OCI-LY7 (cell line): ENCODE results near the gene CD44.

Experiments used
- EZH2phosphoT487 ChIP-seq: fragments of 200-600 bp; sonication (generic); IDR thresholded peaks from 2 replicates; pipeline ENCODE4 v1.6.1; 2018; ENCODE audit warnings: low read depth, borderline replicate concordance, mild to moderate bottlenecking, mixed run types, antibody characterized with exemption, low read length, moderate library complexity, mixed read lengths
- TF ChIP-seq, protein P1 (sequence below): fragments of 200-600 bp; sonication (generic); conservative IDR thresholded peaks from 2 replicates; pipeline ENCODE4 v1.5.1; 2014; ENCODE audit warnings: mild to moderate bottlenecking, antibody characterized with exemption, low read length, moderate library complexity, mixed read lengths

DNA sequence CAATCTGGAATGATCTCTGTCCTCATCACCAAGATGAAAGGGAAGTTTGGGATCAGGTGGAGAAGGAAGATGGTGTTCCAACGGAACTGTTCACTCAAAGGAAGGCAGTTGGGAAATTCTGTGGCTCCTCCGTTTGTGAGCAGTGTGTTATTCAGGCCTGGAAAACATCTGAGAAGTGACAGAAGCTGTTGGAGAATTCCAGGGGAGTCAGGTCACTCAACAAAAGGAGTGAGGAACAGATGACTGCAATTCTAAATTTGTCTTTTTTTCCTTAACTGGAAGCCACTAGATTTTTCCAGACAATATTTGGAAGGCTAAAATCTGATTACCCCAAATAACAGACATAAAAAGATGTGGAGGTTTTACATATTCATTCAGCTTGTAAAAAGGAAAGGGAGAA lies 107.8 kb downstream of the CD44 start:
- TF ChIP-seq, protein P1, sequence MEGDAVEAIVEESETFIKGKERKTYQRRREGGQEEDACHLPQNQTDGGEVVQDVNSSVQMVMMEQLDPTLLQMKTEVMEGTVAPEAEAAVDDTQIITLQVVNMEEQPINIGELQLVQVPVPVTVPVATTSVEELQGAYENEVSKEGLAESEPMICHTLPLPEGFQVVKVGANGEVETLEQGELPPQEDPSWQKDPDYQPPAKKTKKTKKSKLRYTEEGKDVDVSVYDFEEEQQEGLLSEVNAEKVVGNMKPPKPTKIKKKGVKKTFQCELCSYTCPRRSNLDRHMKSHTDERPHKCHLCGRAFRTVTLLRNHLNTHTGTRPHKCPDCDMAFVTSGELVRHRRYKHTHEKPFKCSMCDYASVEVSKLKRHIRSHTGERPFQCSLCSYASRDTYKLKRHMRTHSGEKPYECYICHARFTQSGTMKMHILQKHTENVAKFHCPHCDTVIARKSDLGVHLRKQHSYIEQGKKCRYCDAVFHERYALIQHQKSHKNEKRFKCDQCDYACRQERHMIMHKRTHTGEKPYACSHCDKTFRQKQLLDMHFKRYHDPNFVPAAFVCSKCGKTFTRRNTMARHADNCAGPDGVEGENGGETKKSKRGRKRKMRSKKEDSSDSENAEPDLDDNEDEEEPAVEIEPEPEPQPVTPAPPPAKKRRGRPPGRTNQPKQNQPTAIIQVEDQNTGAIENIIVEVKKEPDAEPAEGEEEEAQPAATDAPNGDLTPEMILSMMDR = no peak
- TF ChIP-seq EZH2phosphoT487 = no peak
